Activated naive CD4-positive, alpha-beta T cell treated with anti-CD3 and anti-CD28 coated beads, Interleukin-2, amount 50 U/mL, for 24 hours (primary cell): Measurements from ENCODE around the gene ZNF800.

ENCODE experiments used
- H3K27ac Mint-ChIP-seq: one replicate; pipeline ENCODE4 v1.8.0; 2021; ENCODE audit warnings: mild to moderate bottlenecking, mixed read lengths
- H3K27me3 Mint-ChIP-seq: one replicate; pipeline ENCODE4 v1.8.0; 2021; ENCODE audit warnings: mixed read lengths
- H3K36me3 Mint-ChIP-seq: one replicate; pipeline ENCODE4 v1.8.0; 2021; ENCODE audit warnings: mixed read lengths
- H3K4me1 Mint-ChIP-seq: one replicate; pipeline ENCODE4 v1.8.0; 2021; ENCODE audit warnings: mixed read lengths
- H3K4me3 Mint-ChIP-seq: one replicate; pipeline ENCODE4 v1.8.0; 2021; ENCODE audit warnings: mild to moderate bottlenecking, mixed read lengths
- H3K9me3 Mint-ChIP-seq: one replicate; pipeline ENCODE4 v1.8.0; 2021; ENCODE audit warnings: mixed read lengths

The ZNF800 gene

DNA sequence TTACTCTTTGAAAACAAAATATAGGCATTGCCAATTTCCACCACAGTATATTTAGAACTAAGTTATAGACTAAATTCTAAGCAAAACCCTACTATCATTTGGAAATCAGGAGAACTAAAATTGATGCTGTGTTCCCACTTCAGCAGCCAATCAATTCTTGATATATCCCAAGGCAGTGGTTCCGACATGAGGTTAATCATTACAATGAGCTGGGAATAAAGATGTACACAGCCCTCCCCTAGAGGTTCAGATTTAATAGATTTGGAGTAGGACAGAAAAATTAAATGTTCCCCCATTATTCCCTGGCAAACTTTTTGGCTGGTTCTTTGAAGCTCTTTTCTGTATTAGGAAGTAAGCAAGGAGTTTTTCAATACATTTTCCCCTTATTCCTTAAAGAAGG lies 15.1 kb downstream of the ZNF800 start:
- Mint-ChIP-seq H3K36me3 (peaks cover 18% of the 10 kb centered on the region), H3K9me3 (no peaks in the 10 kb centered on the region), H3K4me1 (peaks cover 79% of the 10 kb centered on the region), H3K27ac (peak overlapping the region; percentile 17), H3K27me3 (no peaks in the 10 kb centered on the region), H3K4me3 (no peak overlapping the region)

DNA sequence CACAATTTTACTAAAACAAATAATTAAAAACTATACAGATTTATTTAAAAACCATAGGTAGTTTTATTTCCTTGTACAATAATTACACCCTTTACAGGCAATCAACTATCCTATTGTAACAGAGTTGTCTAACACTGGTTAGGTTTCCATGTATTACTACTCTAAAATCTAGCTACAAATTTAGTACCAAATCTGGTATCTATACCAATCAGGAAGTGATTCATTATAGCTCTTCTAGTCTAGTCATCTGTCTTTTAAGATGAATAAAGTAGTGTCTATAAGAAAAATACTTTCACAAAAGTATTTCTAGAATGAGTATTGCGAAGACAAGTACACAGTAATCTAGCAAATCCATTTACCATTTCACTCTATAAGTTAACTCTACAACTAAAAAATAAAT lies 16.9 kb downstream of the ZNF800 start:
- Mint-ChIP-seq H3K36me3 (peaks cover 14% of the 10 kb centered on the region), H3K27ac (peak overlapping the region; percentile 76), H3K4me3 (no peak overlapping the region), H3K27me3 (no peaks in the 10 kb centered on the region), H3K4me1 (peaks cover 67% of the 10 kb centered on the region), H3K9me3 (no peaks in the 10 kb centered on the region)

DNA sequence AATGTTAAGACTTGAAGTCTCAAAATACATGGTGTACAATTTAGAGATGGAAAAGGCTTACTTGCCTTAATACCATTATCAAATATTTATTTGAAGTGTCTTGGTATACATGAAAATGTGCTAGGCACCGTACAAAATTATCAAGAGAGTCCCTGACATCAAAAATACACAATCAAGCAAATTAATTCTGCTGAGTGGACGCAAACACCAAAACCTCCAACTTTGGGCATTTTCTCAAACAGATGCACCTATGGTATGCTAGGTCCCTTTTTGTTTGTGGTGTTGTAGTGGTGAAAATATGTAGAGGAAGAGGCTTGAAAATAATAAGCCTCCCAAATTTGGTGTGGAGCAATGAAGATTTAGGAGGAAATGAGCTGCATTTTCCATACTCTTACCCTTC lies 24.8 kb downstream of the ZNF800 start:
- peaks cover 46% of the 10 kb centered on the region for H3K4me1 Mint-ChIP-seq
- peaks cover 17% of the 10 kb centered on the region for H3K36me3 Mint-ChIP-seq
- H3K27me3 Mint-ChIP-seq: no peaks in the 10 kb centered on the region
- H3K9me3 Mint-ChIP-seq: no peaks in the 10 kb centered on the region
- no peak overlapping the region for H3K4me3 Mint-ChIP-seq
- H3K27ac Mint-ChIP-seq: peak overlapping the region; percentile 47

DNA sequence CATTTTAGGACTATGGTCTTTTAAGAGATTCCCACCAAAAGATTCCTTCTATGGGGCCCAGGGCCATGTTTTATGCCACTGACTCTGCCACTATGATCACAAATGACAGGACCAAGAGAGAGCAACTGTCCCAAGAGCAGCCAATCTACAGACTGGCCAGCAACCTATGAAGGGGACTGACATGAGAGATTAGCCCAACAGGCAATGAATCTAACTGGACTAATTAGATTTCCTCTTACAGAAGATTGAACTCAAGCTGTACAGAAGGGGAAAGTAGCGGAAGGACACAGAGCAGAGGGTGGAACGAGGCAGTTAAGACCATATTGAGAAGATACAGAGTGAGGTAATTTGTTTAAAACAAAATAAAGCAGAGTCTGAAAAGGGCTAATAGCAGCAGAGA lies 25.8 kb downstream of the ZNF800 start:
- Mint-ChIP-seq H3K27ac (peak overlapping the region; percentile 90), H3K9me3 (no peaks in the 10 kb centered on the region), H3K27me3 (no peaks in the 10 kb centered on the region), H3K4me1 (peaks cover 44% of the 10 kb centered on the region), H3K4me3 (no peak overlapping the region), H3K36me3 (peaks cover 17% of the 10 kb centered on the region)

DNA sequence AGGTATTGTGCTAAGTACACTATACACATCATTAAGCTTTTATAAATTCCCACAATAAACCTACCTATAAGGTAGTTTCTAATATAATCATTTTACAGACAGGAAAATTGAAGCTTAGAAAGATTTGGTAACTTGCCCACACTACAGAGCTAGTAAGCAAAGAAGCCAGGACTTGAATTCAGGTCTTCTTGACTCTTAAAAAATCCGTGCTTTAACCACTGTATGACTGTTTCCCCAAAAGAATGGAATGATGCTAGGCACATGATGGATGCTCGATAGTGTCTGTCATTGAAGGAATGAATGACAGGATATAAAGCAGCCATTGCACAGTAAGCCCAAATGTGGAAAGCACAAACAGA lies 26.6 kb downstream of the ZNF800 start:
- H3K4me1 Mint-ChIP-seq: peaks cover 40% of the 10 kb centered on the region

DNA sequence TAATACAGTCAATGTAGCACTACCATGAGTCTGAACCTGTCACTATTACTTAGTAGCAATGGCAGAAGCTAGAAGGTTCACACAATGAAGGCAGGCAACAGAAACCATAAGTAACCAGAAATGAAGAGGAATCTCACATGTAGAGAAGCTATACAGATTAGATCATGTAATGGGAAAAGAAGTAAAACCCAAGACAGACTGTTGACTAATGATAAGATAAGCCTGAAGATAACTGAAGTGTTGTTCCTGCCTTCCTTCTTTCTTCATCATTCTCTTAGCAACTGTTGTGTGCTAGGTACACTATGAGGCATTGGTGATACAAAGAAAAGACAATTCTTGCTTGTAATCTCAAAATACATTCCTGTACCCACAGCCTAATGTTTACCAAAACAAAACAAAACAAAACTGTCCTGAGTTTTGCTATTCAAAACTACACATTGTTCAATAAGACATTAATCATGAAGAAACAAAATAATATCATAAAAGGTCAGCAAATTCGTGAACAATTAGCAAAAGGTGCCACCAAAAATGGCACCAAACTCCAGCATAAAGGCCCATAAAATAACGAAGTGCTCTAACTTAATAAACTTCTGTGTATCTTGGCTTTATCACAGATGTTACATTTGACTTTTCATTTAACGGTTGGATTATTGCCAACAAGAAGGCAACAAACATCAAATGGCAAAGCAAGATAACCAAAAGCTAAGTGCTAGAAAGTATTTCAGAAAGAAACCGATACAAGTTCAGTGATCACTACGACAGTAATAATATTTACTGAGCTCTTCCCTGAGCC lies 27.1 kb downstream of the ZNF800 start:
- peaks cover 40% of the 10 kb centered on the region for H3K4me1 Mint-ChIP-seq
- H3K36me3 Mint-ChIP-seq: peaks cover 19% of the 10 kb centered on the region
- H3K9me3 Mint-ChIP-seq: no peaks in the 10 kb centered on the region
- no peak overlapping the region for H3K27ac Mint-ChIP-seq
- H3K27me3 Mint-ChIP-seq: no peaks in the 10 kb centered on the region
- H3K4me3 Mint-ChIP-seq: no peak overlapping the region

More for the DNA sequence above, 26.6 kb downstream of the ZNF800 start:
- no peak overlapping the region for H3K27ac Mint-ChIP-seq
- no peaks in the 10 kb centered on the region for H3K9me3 Mint-ChIP-seq
- H3K36me3 Mint-ChIP-seq: peaks cover 17% of the 10 kb centered on the region
- no peaks in the 10 kb centered on the region for H3K27me3 Mint-ChIP-seq
- no peak overlapping the region for H3K4me3 Mint-ChIP-seq

DNA sequence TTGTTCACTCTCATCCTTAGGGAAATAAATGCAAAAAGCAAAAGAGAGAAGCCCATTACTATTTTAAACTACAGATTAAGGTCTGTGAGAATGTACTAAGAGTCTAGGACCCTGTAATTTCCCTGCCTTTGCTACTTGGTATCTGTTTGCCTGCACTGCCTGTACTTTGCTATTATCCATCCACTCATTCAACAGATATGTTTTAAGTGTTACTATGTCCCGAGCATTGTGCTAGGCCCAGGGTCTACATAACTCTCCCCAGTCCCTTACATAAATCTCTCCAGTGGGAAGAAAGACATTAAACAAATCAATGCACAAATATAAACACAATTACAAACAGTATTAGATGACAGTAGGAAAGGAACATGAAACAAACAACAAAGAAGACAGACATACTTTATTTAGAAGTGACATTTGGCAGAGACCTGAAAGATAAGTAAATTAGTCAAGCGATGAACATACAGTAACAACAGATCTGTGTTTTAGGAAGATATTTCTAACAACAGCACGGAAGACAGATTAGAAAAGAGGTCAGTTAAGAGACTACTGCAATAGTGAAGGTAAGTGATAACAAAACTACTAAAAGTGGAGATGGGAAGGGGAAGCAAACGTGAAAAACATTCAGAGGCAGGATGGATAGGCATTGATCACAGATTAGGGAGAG lies 30.0 kb downstream of the ZNF800 start:
- Mint-ChIP-seq H3K27ac (no peak overlapping the region), H3K27me3 (no peaks in the 10 kb centered on the region), H3K36me3 (peaks cover 17% of the 10 kb centered on the region), H3K4me3 (no peak overlapping the region), H3K4me1 (peaks cover 31% of the 10 kb centered on the region), H3K9me3 (no peaks in the 10 kb centered on the region)

DNA sequence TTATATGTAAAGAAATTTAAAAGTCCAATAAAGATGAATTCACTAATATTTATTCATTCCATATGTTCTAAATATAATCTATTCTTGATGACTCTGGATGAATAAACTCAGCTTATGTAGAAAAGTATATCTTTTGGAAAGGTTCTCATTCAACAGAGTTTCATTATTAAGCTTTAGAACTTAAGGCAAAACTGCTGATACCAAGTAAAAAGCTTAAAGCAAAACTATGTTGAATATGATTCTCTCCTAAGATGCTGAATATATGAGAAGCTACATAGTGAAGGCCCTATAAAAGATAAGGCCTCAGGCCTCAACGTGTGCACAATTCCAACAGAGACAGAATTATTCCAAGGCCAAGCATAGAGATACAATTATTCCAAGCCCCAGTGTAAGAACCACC lies 30.8 kb downstream of the ZNF800 start:
- Mint-ChIP-seq H3K4me3 (no peak overlapping the region), H3K27me3 (no peaks in the 10 kb centered on the region), H3K9me3 (no peaks in the 10 kb centered on the region), H3K27ac (no peak overlapping the region), H3K36me3 (peaks cover 14% of the 10 kb centered on the region), H3K4me1 (peaks cover 29% of the 10 kb centered on the region)

DNA sequence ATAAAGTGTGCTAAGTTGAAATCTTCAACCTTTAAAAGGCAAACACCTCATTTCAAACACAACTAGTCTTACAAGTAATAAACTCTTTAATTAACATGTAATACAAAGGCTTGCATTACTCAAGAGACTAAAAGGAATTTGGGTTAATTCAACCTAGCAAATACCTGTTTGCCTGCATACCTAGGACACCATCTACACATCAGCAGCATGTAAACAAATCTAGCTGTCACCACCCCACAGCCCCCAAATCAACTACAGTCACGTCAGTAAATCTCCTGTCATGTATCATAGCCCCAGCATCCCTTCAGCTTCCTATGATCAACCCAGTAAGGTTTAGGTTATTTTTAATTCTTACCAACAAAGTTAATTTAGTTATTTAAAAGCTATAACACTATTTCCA lies 33.5 kb downstream of the ZNF800 start:
- no peak overlapping the region for H3K4me3 Mint-ChIP-seq
- peaks cover 11% of the 10 kb centered on the region for H3K36me3 Mint-ChIP-seq
- H3K4me1 Mint-ChIP-seq: peaks cover 38% of the 10 kb centered on the region

DNA sequence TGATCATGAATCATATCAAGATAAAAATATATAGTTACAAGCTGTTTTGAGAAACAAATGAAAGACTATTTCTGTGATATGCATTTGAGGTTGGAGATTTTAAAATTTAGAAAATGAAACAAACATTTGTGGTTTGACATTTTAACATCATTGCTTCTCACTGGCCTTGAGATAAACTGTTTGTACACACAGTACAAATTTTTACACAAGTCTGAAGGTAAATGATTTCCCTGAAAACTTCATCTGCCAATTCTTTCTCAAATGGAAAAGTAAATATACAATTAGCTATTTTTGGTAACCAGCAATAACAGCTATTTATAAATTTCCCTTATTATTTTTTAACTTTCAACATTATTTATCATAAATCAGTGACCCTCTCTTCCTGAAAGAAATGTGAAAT lies 38.6 kb downstream of the ZNF800 start:
- H3K36me3 Mint-ChIP-seq: peaks cover 7% of the 10 kb centered on the region
- peaks cover 65% of the 10 kb centered on the region for H3K4me1 Mint-ChIP-seq
- H3K4me3 Mint-ChIP-seq: no peak overlapping the region

More for the DNA sequence above, 33.5 kb downstream of the ZNF800 start:
- H3K9me3 Mint-ChIP-seq: no peaks in the 10 kb centered on the region
- no peaks in the 10 kb centered on the region for H3K27me3 Mint-ChIP-seq
- H3K27ac Mint-ChIP-seq: no peak overlapping the region

DNA sequence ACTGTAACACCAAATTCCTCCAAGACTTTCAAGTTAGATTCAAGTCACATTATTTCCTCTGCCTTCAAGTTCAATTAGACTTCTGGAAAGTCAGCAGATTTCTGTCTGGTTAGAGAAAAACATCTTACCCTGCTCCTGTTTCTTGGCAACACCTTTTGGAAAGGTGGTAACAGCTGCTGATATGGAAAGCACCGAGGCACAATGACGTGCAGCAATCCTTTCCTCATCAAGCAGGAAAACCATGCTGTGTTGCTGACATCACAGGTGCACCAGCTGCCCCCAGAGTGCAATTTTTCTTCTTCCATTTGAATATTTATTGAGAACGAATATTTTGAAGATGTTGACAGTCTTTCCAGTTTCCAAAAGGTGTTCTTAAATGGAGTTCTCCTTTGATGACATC lies 41.9 kb downstream of the ZNF800 start:
- Mint-ChIP-seq H3K36me3 (no peaks in the 10 kb centered on the region), H3K27me3 (no peaks in the 10 kb centered on the region), H3K9me3 (no peaks in the 10 kb centered on the region), H3K4me3 (no peak overlapping the region), H3K4me1 (peaks cover 57% of the 10 kb centered on the region), H3K27ac (no peak overlapping the region)

More for the DNA sequence above, 38.6 kb downstream of the ZNF800 start:
- Mint-ChIP-seq H3K27ac (no peak overlapping the region), H3K27me3 (no peaks in the 10 kb centered on the region), H3K9me3 (no peaks in the 10 kb centered on the region)

DNA sequence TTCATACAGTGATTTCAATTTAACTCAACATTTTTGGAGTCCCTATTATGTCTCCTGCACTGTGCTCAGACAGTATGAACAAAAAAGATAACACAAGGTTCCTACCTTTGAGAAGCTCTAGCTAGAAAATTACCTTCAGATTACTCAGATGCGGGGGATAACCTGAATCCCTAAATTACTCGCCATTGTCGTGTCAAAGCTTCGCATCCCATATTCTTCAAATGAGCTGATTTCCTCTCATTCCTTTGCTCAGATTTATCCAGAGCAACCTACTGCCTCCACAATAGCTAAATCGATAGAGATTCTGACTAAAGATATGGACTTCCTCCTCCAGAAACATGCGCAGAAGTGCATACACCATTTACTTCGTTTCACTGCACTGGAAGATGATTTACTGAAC lies 42.6 kb downstream of the ZNF800 start:
- Mint-ChIP-seq H3K4me3 (no peak overlapping the region), H3K9me3 (no peaks in the 10 kb centered on the region), H3K4me1 (peaks cover 51% of the 10 kb centered on the region), H3K27ac (peak overlapping the region; percentile 48), H3K36me3 (no peaks in the 10 kb centered on the region), H3K27me3 (no peaks in the 10 kb centered on the region)

DNA sequence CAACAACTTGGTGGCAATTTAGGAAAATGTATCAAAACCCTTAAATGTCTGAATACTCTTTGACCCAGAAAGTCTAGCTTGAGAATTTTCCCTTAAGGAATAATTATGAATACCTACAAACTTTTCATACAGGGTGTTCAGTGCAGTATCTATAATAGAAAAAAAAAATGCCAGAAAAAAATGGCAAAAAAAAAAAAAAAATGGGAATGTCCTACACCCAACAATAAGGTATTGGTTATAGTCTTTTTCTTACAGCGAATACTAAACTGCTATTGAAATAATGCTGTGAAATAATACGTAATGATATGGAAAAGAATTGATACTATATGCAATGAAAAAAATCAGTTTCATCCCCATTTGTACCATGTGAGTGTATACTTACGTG lies 44.3 kb downstream of the ZNF800 start:
- peaks cover 41% of the 10 kb centered on the region for H3K4me1 Mint-ChIP-seq
- H3K27me3 Mint-ChIP-seq: no peaks in the 10 kb centered on the region
- H3K36me3 Mint-ChIP-seq: no peaks in the 10 kb centered on the region
- peak overlapping the region; percentile 50 for H3K4me3 Mint-ChIP-seq
- H3K9me3 Mint-ChIP-seq: no peaks in the 10 kb centered on the region
- H3K27ac Mint-ChIP-seq: no peak overlapping the region

DNA sequence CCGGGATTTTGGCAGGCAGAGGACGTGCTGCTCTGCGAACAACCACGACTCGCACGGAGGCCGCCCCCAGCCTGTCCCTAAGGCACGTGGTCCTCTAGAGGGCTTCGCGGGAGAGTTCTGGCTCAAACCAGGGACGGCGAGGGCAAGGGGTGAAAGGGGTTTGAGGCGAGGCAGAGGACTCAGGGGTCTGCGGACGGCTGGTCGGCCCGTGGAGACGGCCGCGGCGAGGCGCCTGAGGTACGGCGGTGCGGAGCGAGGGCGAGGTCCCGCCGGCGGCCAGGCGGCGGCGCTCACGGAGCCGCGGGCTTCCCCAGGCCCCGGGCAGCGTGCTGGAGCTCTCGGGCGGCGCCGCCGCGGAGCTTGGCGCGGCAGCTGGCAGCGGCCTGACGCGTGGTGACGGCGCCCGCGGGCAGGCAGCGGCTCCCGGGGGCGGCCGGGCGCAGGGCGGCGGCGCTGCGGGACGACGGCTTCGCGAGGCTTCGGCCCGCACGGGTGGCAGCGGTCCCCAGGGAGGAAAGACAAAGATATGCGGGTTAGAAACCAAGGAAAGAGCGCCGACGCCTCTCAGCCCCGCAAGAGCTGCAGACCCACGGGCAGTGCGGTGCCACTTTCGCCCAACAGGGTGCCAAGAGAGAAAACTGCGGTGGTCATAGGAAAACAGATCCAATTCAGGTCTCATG lies 44.8 kb downstream of the ZNF800 start:
- no peak overlapping the region for H3K27ac Mint-ChIP-seq
- H3K9me3 Mint-ChIP-seq: no peaks in the 10 kb centered on the region
- peak overlapping the region; percentile 63 for H3K4me3 Mint-ChIP-seq
- peaks cover 40% of the 10 kb centered on the region for H3K4me1 Mint-ChIP-seq
- H3K27me3 Mint-ChIP-seq: no peaks in the 10 kb centered on the region
- no peaks in the 10 kb centered on the region for H3K36me3 Mint-ChIP-seq

DNA sequence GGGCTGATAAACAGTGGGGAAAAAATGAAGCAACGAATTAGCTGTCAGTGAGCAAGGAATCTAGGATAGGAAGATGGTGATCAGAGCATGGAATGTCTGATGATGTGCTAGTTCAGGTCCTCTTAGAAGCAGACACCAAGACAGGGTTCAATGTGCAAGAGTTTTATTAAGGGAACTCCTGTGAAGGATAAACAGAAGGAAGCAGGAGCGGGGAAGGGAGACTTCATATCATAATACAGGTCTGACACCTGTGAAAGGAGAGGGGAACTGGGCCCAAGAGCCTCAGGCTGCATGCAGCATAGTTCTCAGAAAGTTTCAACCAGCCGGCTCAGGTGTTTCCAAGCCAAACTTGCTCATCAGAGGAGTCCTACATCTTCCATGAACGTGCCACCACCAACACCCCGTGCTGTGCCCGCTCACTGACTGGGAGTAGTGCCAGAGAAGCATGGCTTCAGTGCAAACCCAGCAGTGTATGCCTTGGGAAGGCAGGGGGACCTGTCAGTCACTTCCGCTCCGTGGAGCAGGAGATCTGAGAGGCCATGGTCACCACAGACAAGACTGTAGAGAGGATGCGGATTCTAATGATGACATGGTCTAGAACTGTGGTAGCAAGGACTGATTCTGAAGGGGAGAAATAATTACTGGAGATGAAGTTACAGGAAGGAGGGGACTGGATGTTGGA lies 45.8 kb downstream of the ZNF800 start:
- Mint-ChIP-seq H3K4me1 (peaks cover 34% of the 10 kb centered on the region), H3K27me3 (no peaks in the 10 kb centered on the region), H3K27ac (peak overlapping the region; percentile 31), H3K9me3 (no peaks in the 10 kb centered on the region), H3K4me3 (peak overlapping the region; percentile 42), H3K36me3 (peaks cover 3% of the 10 kb centered on the region)
